ENCODE data around the gene GIMAP8.

- TF ChIP-seq CTCF (IDR thresholded peaks at IDR 0.05) (no peak), POLR2A (IDR thresholded peaks at IDR 0.05) (no peak)
Measured at GRCh38 chr7:150476819-150477631, 26.6 kb downstream of the GIMAP8 start.
